NCI-H1436 (cell line): ENCODE data around the gene SH3BP1.
A peak's percentile ranks its signal among the peaks of the same experiment; 100 is the strongest.

ENCODE experiments used
- DNase-seq: peaks from one replicate; lab custom pipeline; 2025; lab: John Stamatoyannopoulos, UW

SH3BP1 gene

GRCh38 chr22:37616201-37617083 is 23.0 kb upstream of the SH3BP1 start:
- no peak for DNase-seq

- no peak for DNase-seq
Observed at GRCh38 chr22:37617431-37617830, 22.0 kb upstream of the SH3BP1 start.

GRCh38 chr22:37618072-37618656 is 21.3 kb upstream of the SH3BP1 start:
- DNase-seq, result no peak

GRCh38 chr22:37618674-37619073 is 20.8 kb upstream of the SH3BP1 start:
- DNase-seq, result no peak

GRCh38 chr22:37619991-37620390 is 19.5 kb upstream of the SH3BP1 start:
- no peak for DNase-seq

- no peak for DNase-seq
Observed at GRCh38 chr22:37621352-37621860, 18.1 kb upstream of the SH3BP1 start.

- DNase-seq, result peak; percentile 60
Observed at GRCh38 chr22:37623075-37624016, 16.1 kb upstream of the SH3BP1 start.

- no peak for DNase-seq
Observed at GRCh38 chr22:37624017-37624365, 15.5 kb upstream of the SH3BP1 start.

- no peak for DNase-seq
Observed at GRCh38 chr22:37624876-37625275, 14.6 kb upstream of the SH3BP1 start.

- no peak for DNase-seq
Observed at GRCh38 chr22:37625737-37626136, 13.7 kb upstream of the SH3BP1 start.

- no peak for DNase-seq
Observed at GRCh38 chr22:37626144-37626543, 13.3 kb upstream of the SH3BP1 start.

- no peak for DNase-seq
Observed at GRCh38 chr22:37626556-37627075, 12.9 kb upstream of the SH3BP1 start.

GRCh38 chr22:37627121-37627520 is 12.3 kb upstream of the SH3BP1 start:
- no peak for DNase-seq

GRCh38 chr22:37627545-37627944 is 11.9 kb upstream of the SH3BP1 start:
- no peak for DNase-seq

GRCh38 chr22:37628830-37629229 is 10.6 kb upstream of the SH3BP1 start:
- DNase-seq, result no peak

GRCh38 chr22:37629928-37630327 is 9.5 kb upstream of the SH3BP1 start:
- DNase-seq, result no peak

GRCh38 chr22:37630839-37631435 is 8.5 kb upstream of the SH3BP1 start:
- no peak for DNase-seq

- DNase-seq, result no peak
Observed at GRCh38 chr22:37631448-37632173, 7.9 kb upstream of the SH3BP1 start.

- no peak for DNase-seq
Observed at GRCh38 chr22:37632174-37633088, 7.0 kb upstream of the SH3BP1 start.

GRCh38 chr22:37633089-37633624 is 6.3 kb upstream of the SH3BP1 start:
- DNase-seq, result no peak
